Cardiac muscle cell (in vitro differentiated cells and primary cell): ENCODE results near the gene HSPB3. TPM values are rescaled to one million over a fixed set of nuclear protein-coding genes. Genes with fewer than 3 reads are reported as not detected.
A peak's percentile ranks its signal among the peaks of the same experiment; 100 is the strongest.
"Not testable (repeated sequence)": the region's sequence is repeated elsewhere in the genome, so short reads cannot be mapped to it uniquely, and the experiment has no call there.

Experiments used
- DNase-seq, 2 donors: peaks; one replicate each; pipeline versions ENCODE4 v3.0.0 to v3.0.0-alpha.2; 2010 to 2017; ENCODE audit warnings: low read depth in 1 of 2, low spot score in 1 of 2
- H3K27ac ChIP-seq: fragments of 200-600 bp; sonication (generic); 2 replicates; pipeline ENCODE4 v1.5.1; 2016
- H3K27me3 ChIP-seq: fragments of 200-600 bp; sonication (generic); 2 replicates; pipeline ENCODE4 v1.6.0; 2016; ENCODE audit warnings: control low read depth
- H3K36me3 ChIP-seq: fragments of 200-600 bp; sonication (generic); 2 replicates; pipeline ENCODE4 v1.5.1; 2016; ENCODE audit warnings: control low read depth
- H3K4me1 ChIP-seq: fragments of 200-600 bp; sonication (generic); 2 replicates; pipeline ENCODE4 v1.8.1; 2017; ENCODE audit warnings: low read depth, mild to moderate bottlenecking, mixed run types
- H3K4me3 ChIP-seq: fragments of 200-600 bp; sonication (generic); 2 replicates; pipeline ENCODE4 v1.5.1; 2016; ENCODE audit warnings: mild to moderate bottlenecking
- H3K9me3 ChIP-seq: fragments of 200-600 bp; sonication (generic); 2 replicates; pipeline ENCODE4 v1.5.1; 2017; ENCODE audit warnings: low read depth, mild to moderate bottlenecking, control low read depth
- CTCF ChIP-seq: IDR thresholded peaks from 2 replicates; pipeline ENCODE4 v1.5.1; 2012; ENCODE audit warnings: low read depth, mild to moderate bottlenecking, low read length
- polyA plus RNA-seq: library from polyadenylated mRNA; unstranded; fragments of >200 nt; fragmentation: Nextera tagmentation; extraction: Ambion mirVana; gene quantifications from 2 replicates; pipeline ENCODE4 v1.2.1, GENCODE V29; 2016
- total RNA-seq: library from RNA; depleted of rRNA; stranded (reverse); fragments of >200 nt; gene quantifications from 2 replicates; pipeline ENCODE4 v1.2.3, GENCODE V29; 2016

Gene HSPB3
- total and polyA plus RNA-seq, 2 experiments from 2014 or later: 45.4 to 57.3 TPM

DNA sequence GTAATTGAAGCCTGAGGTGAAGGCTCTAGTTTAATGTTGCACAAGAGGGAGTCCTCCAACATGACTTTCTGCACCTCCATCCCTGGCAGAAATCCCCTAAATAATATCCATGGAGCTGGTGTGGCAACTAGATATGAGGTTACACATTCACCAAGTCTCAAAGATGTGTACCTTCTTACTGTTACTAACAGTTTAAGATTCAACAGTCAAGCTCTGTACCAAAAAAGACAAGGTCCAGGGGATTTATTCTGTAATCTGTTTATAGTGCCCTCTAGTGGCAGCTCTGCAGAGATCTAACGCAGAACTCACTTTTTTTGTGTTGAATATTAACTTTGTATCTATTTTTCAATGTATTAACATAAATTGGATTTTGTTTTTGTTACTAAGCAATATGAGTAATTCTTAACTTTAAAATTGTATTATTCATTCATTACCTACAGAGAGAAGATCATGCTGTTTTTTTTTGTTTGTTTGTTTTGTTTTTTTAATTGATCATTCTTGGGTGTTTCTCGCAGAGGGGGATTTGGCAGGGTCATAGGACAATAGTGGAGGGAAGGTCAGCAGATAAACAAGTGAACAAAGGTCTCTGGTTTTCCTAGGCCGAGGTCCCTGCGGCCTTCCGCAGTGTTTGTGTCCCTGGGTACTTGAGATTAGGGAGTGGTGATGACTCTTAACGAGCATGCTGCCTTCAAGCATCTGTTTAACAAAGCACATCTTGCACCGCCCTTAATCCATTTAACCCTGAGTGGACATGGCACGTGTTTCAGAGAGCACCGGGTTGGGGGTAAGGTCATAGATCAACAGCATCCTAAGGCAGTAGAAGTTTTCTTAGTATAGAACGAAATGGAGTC, 35.7 kb upstream of the HSPB3 start:
- H3K36me3 ChIP-seq, H3K27ac ChIP-seq, H3K4me3 ChIP-seq, H3K9me3 ChIP-seq, H3K27me3 ChIP-seq: not testable (repeated sequence)
- DNase-seq: peak; percentile 72 to 75
- H3K4me1 ChIP-seq: peaks cover 13% of the 10 kb centered on the region
- peak; percentile 70 for TF ChIP-seq CTCF

GRCh38 chr5:54420511-54420910, 35.0 kb upstream of the HSPB3 start:
- not testable (repeated sequence) for H3K36me3 ChIP-seq

GRCh38 chr5:54421976-54422375, 33.5 kb upstream of the HSPB3 start:
- Histone ChIP-seq H3K36me3 (no peaks in the 10 kb centered on the region), H3K4me3 (no peak overlapping the region), H3K27ac (peak overlapping the region; percentile 29), H3K9me3 (no peaks in the 10 kb centered on the region), H3K27me3 (no peaks in the 10 kb centered on the region), H3K4me1 (peaks cover 22% of the 10 kb centered on the region)
- no peak for TF ChIP-seq CTCF
- no peak for DNase-seq

More at GRCh38 chr5:54420511-54420910, 35.0 kb upstream of the HSPB3 start:
- not testable (repeated sequence) for H3K9me3 ChIP-seq, H3K27me3 ChIP-seq, H3K4me3 ChIP-seq, DNase-seq, H3K27ac ChIP-seq
- peaks cover 20% of the 10 kb centered on the region for H3K4me1 ChIP-seq

DNA sequence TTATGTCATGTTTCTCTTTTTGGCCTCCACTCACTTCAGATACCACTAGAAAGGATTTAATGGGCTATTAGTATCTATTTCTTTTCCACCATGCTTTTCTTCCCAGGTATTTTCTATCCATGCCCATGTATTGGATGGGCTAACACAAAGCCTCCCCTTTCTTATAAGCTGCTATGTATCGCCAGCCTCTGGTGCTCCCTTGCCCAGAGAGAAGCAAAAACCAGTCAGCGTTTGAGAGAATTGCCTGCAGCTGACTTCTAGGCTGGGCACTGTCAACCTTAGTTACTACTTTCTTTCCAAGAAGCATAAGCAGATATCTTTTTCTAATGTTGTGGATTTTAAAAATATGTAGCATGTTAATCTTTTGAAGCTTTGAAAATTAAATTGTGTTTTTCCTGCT, 30.2 kb upstream of the HSPB3 start:
- peaks cover 22% of the 10 kb centered on the region for H3K4me1 ChIP-seq
- no peaks in the 10 kb centered on the region for H3K27me3 ChIP-seq
- H3K27ac ChIP-seq: peak overlapping the region; percentile 24
- no peak for DNase-seq
- no peak for TF ChIP-seq CTCF
- no peaks in the 10 kb centered on the region for H3K36me3 ChIP-seq
- H3K4me3 ChIP-seq: no peak overlapping the region
- H3K9me3 ChIP-seq: no peaks in the 10 kb centered on the region

DNA sequence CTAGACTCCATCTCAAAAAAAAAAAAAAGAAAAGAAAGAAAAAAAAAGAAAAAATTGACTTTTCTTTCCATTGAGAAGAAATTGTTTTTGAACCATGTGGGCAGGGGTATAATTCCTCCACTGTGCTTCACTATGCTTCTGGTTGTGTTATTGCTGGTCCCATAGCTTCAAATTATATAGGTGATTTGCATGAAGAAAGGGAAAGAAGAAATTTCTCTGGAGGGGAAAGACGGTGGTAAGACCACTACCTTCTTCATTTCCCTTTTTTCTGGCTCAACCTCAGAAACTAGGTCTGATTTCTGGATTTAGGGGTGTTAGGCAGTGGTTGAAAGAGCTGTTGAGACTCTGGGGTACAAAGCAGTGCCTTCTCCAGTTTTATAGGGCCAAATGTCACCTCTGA, 29.3 kb upstream of the HSPB3 start:
- Histone ChIP-seq H3K9me3 (no peaks in the 10 kb centered on the region), H3K36me3 (no peaks in the 10 kb centered on the region), H3K4me3 (no peak overlapping the region), H3K27me3 (no peaks in the 10 kb centered on the region), H3K27ac (no peak overlapping the region), H3K4me1 (peaks cover 22% of the 10 kb centered on the region)
- no peak for DNase-seq
- no peak for TF ChIP-seq CTCF

DNA sequence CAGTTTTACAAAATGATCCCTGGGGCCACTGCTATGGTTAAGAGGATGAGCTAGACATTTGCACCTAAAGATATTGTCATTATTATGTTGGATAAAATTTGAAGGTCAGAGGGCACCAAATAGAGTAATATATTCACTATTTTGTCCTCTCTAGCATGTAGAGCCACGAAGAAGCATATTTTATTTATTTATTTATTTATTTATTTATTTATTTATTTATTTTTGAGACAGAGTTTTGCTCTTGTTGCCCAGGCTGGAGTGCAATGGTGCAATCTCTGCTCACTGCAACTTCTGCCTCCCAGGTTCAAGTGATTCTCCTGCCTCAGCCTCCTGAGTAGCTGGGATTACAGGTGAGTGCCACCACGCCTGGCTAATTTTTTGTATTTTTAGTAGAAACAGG, 20.8 kb upstream of the HSPB3 start:
- not testable (repeated sequence) for H3K4me3 ChIP-seq, H3K9me3 ChIP-seq, H3K36me3 ChIP-seq, H3K27ac ChIP-seq, H3K4me1 ChIP-seq, H3K27me3 ChIP-seq, DNase-seq
